MG63 (cell line): ENCODE measurements around the gene KCNQ1. TPM values are rescaled to one million over a fixed set of nuclear protein-coding genes. Genes with fewer than 3 reads are reported as not detected.

Source experiments
- DNase-seq: peaks from one replicate; pipeline ENCODE4 v3.0.0-alpha.2; 2020
- H3K27me3 ChIP-seq: fragments of 250-450 bp; sonication (Bioruptor Pico); 2 replicates; pipeline ENCODE4 v1.5.1; 2020; ENCODE audit warnings: mild to moderate bottlenecking, moderate library complexity
- H3K36me3 ChIP-seq: fragments of 250-450 bp; sonication (Bioruptor Pico); 2 replicates; pipeline ENCODE4 v1.5.1; 2020; ENCODE audit warnings: mild to moderate bottlenecking, moderate library complexity
- H3K4me3 ChIP-seq: fragments of 250-450 bp; sonication (Bioruptor Pico); 2 replicates; pipeline ENCODE4 v1.5.1; 2020; ENCODE audit warnings: mild to moderate bottlenecking, moderate library complexity
- H3K9me3 ChIP-seq: fragments of 250-450 bp; sonication (Bioruptor Pico); 2 replicates; pipeline ENCODE4 v1.5.1; 2020; ENCODE audit warnings: mild to moderate bottlenecking, moderate library complexity
- total RNA-seq: library from RNA; depleted of rRNA; stranded (reverse); fragments of >200 nt; shearing (Covaris generic); gene quantifications from 2 replicates; pipeline ENCODE4 v1.2.3, GENCODE V29; 2014; ENCODE audit warnings: low replicate concordance

Gene KCNQ1
- total RNA-seq, 1 experiment from 2014 or later = not detected

GRCh38 chr11:2525941-2526807, 81.4 kb downstream of the KCNQ1 start:
- no peak for DNase-seq
- H3K9me3 ChIP-seq = no peaks in the 10 kb centered on the region
- H3K4me3 ChIP-seq = no peak overlapping the region
- no peaks in the 10 kb centered on the region for H3K36me3 ChIP-seq
- H3K27me3 ChIP-seq = no peaks in the 10 kb centered on the region

GRCh38 chr11:2526808-2527381, 82.1 kb downstream of the KCNQ1 start:
- H3K27me3 ChIP-seq = no peaks in the 10 kb centered on the region
- DNase-seq = no peak
- H3K4me3 ChIP-seq = no peak overlapping the region
- H3K9me3 ChIP-seq = no peaks in the 10 kb centered on the region
- no peaks in the 10 kb centered on the region for H3K36me3 ChIP-seq

- Histone ChIP-seq H3K27me3 (no peaks in the 10 kb centered on the region), H3K9me3 (no peaks in the 10 kb centered on the region), H3K4me3 (no peak overlapping the region), H3K36me3 (no peaks in the 10 kb centered on the region)
- DNase-seq = no peak
Measured at GRCh38 chr11:2527621-2528291, 82.9 kb downstream of the KCNQ1 start.

- H3K4me3 ChIP-seq = no peak overlapping the region
- H3K9me3 ChIP-seq = no peaks in the 10 kb centered on the region
- no peaks in the 10 kb centered on the region for H3K27me3 ChIP-seq
- DNase-seq = no peak
- no peaks in the 10 kb centered on the region for H3K36me3 ChIP-seq
Measured at GRCh38 chr11:2528301-2529050, 83.7 kb downstream of the KCNQ1 start.

- DNase-seq = no peak
- H3K4me3 ChIP-seq = no peak overlapping the region
- no peaks in the 10 kb centered on the region for H3K9me3 ChIP-seq
- H3K27me3 ChIP-seq = no peaks in the 10 kb centered on the region
- H3K36me3 ChIP-seq = no peaks in the 10 kb centered on the region
Measured at GRCh38 chr11:2529173-2529572, 84.4 kb downstream of the KCNQ1 start.

GRCh38 chr11:2529636-2530035, 84.8 kb downstream of the KCNQ1 start:
- Histone ChIP-seq H3K27me3 (no peaks in the 10 kb centered on the region), H3K4me3 (no peak overlapping the region), H3K36me3 (no peaks in the 10 kb centered on the region), H3K9me3 (no peaks in the 10 kb centered on the region)
- no peak for DNase-seq

GRCh38 chr11:2530131-2530854, 85.5 kb downstream of the KCNQ1 start:
- no peaks in the 10 kb centered on the region for H3K9me3 ChIP-seq
- no peaks in the 10 kb centered on the region for H3K27me3 ChIP-seq
- H3K4me3 ChIP-seq = no peak overlapping the region
- no peaks in the 10 kb centered on the region for H3K36me3 ChIP-seq
- DNase-seq = no peak

- Histone ChIP-seq H3K27me3 (no peaks in the 10 kb centered on the region), H3K4me3 (no peak overlapping the region), H3K9me3 (no peaks in the 10 kb centered on the region), H3K36me3 (no peaks in the 10 kb centered on the region)
- no peak for DNase-seq
Measured at GRCh38 chr11:2530855-2531200, 86.0 kb downstream of the KCNQ1 start.

GRCh38 chr11:2531277-2531986, 86.6 kb downstream of the KCNQ1 start:
- Histone ChIP-seq H3K4me3 (no peak overlapping the region), H3K27me3 (no peaks in the 10 kb centered on the region), H3K36me3 (no peaks in the 10 kb centered on the region), H3K9me3 (no peaks in the 10 kb centered on the region)
- peak; percentile 21 for DNase-seq

- Histone ChIP-seq H3K4me3 (no peak overlapping the region), H3K36me3 (no peaks in the 10 kb centered on the region), H3K9me3 (no peaks in the 10 kb centered on the region), H3K27me3 (no peaks in the 10 kb centered on the region)
- no peak for DNase-seq
Measured at GRCh38 chr11:2531987-2532703, 87.3 kb downstream of the KCNQ1 start.

- Histone ChIP-seq H3K27me3 (no peaks in the 10 kb centered on the region), H3K36me3 (no peaks in the 10 kb centered on the region), H3K4me3 (no peak overlapping the region), H3K9me3 (no peaks in the 10 kb centered on the region)
- peak; percentile 69 for DNase-seq
Measured at GRCh38 chr11:2532704-2533586, 88.1 kb downstream of the KCNQ1 start.

GRCh38 chr11:2533587-2534133, 88.9 kb downstream of the KCNQ1 start:
- DNase-seq = peak; percentile 71
- H3K4me3 ChIP-seq = no peak overlapping the region
- H3K27me3 ChIP-seq = no peaks in the 10 kb centered on the region
- H3K36me3 ChIP-seq = no peaks in the 10 kb centered on the region
- no peaks in the 10 kb centered on the region for H3K9me3 ChIP-seq

GRCh38 chr11:2534134-2534956, 89.5 kb downstream of the KCNQ1 start:
- DNase-seq = no peak
- no peaks in the 10 kb centered on the region for H3K9me3 ChIP-seq
- H3K27me3 ChIP-seq = no peaks in the 10 kb centered on the region
- H3K36me3 ChIP-seq = no peaks in the 10 kb centered on the region
- no peak overlapping the region for H3K4me3 ChIP-seq
